MCF 10A (cell line): Measurements from ENCODE around the gene FZR1. TPM values are rescaled to one million over a fixed set of nuclear protein-coding genes. Genes with fewer than 3 reads are reported as not detected.

Experiments used
- BruUV-seq: library from RNA; stranded (reverse); fragments of 400-500 nt; replicated peaks from 2 replicates; lab custom pipeline; 2021; lab: Mats Ljungman, UMichigan
- CTCF ChIA-PET: fragments of 300-600 bp; sonication (Branson Sonifier 250); formaldehyde crosslinking; extraction: SDS; loops from one replicate; lab custom pipeline; 2021; ENCODE audit warnings: antibody characterized with exemption, inconsistent platforms; lab: Yijun Ruan, JAX
- POLR2A ChIA-PET: fragments of 300-600, 350-650 bp; sonication (Branson Sonifier 250); formaldehyde crosslinking; extraction: SDS; loops from one replicate; lab custom pipeline; 2020; ENCODE audit warnings: antibody characterized with exemption, inconsistent platforms; lab: Yijun Ruan, JAX
- DNase-seq: peaks from one replicate; pipeline ENCODE4 v3.0.0-alpha.2; 2018; ENCODE audit not compliant: unreplicated experiment
- H3K27ac Mint-ChIP-seq: one replicate; pipeline ENCODE4 v1.8.0; 2022; ENCODE audit warnings: mild to moderate bottlenecking, low read depth, mixed read lengths; ENCODE audit not compliant: unreplicated experiment
- H3K27me3 Mint-ChIP-seq: one replicate; pipeline ENCODE4 v1.8.0; 2022; ENCODE audit warnings: mixed read lengths; ENCODE audit not compliant: insufficient read depth, unreplicated experiment
- H3K36me3 Mint-ChIP-seq: one replicate; pipeline ENCODE4 v1.8.0; 2022; ENCODE audit warnings: mild to moderate bottlenecking, moderate library complexity, mixed read lengths; ENCODE audit not compliant: insufficient read depth, unreplicated experiment
- H3K4me1 Mint-ChIP-seq: one replicate; pipeline ENCODE4 v1.8.0; 2022; ENCODE audit warnings: mixed read lengths; ENCODE audit not compliant: insufficient read depth, unreplicated experiment
- H3K4me3 Mint-ChIP-seq: one replicate; pipeline ENCODE4 v1.8.0; 2022; ENCODE audit warnings: mild to moderate bottlenecking, moderate library complexity, mixed read lengths; ENCODE audit not compliant: unreplicated experiment
- H3K9me3 Mint-ChIP-seq: one replicate; pipeline ENCODE4 v1.8.0; 2022; ENCODE audit warnings: mixed read lengths; ENCODE audit not compliant: unreplicated experiment
- CTCF ChIP-seq: fragments of 200-600 bp; IDR thresholded peaks from one replicate; pipeline ENCODE4 v1.8.0; 2022; ENCODE audit warnings: antibody characterized with exemption, mild to moderate bottlenecking; ENCODE audit not compliant: unreplicated experiment
- intact Hi-C: fragments of 100-400 bp; cut with micrococcal nuclease; formaldehyde crosslinking; loops from 2 replicates; pipeline ENCODE4 v1.14.1; 2022
- total RNA-seq: library from RNA; stranded (reverse); gene quantifications from 2 replicates; pipeline ENCODE4 v1.2.3, GENCODE V29; 2022

Gene FZR1
- total RNA-seq, 1 experiment from 2014 or later, result 48.9 TPM

GRCh38 chr19:3556978-3557460 lies 50.9 kb downstream of the FZR1 start:
- no peaks in the 10 kb centered on the region for H3K27me3 Mint-ChIP-seq
- H3K4me3 Mint-ChIP-seq, result peak overlapping the region; percentile 99
- peaks cover 18% of the 10 kb centered on the region for H3K36me3 Mint-ChIP-seq
- H3K9me3 Mint-ChIP-seq, result no peaks in the 10 kb centered on the region
- POLR2A ChIA-PET, result interaction anchor here (0.6 to 2.4 kb wide), 15 partner anchors 9 to 843 kb away, joined by 3 to 18 read pairs (median 4); partner anchors contain the start of genes APBA3, DOHH, HMG20B and MRPL54
- no TSS peak for BruUV-seq
- peaks cover 10% of the 10 kb centered on the region for H3K4me1 Mint-ChIP-seq
- intact Hi-C loops, result loop anchor here (1.0 to 10.0 kb wide), 2 partner anchors 15 to 148 kb away; partner anchors contain the start of genes HMG20B, PIP5K1C and TJP3
- no peak for TF ChIP-seq CTCF
- H3K27ac Mint-ChIP-seq, result peak overlapping the region; percentile 89
- CTCF ChIA-PET, result interaction anchor here (0.6 to 4.6 kb wide), 6 partner anchors 12 to 211 kb away, joined by 3 to 22 read pairs (median 4); partner anchors contain the start of gene TEKTIP1
- peak; percentile 63 for DNase-seq

- peaks cover 10% of the 10 kb centered on the region for H3K4me1 Mint-ChIP-seq
- ChIA-PET CTCF (interaction anchor here (0.6 to 4.6 kb wide), 6 partner anchors 12 to 143 kb away, joined by 3 to 22 read pairs (median 4); partner anchors contain the start of genes DOHH and TEKTIP1), POLR2A (interaction anchor here (0.7 to 2.4 kb wide), 13 partner anchors 10 to 204 kb away, joined by 3 to 18 read pairs (median 4); partner anchors contain the start of genes APBA3, CACTIN, HMG20B and MRPL54)
- no peaks in the 10 kb centered on the region for H3K27me3 Mint-ChIP-seq
- TF ChIP-seq CTCF, result no peak
- H3K9me3 Mint-ChIP-seq, result no peaks in the 10 kb centered on the region
- no TSS peak for BruUV-seq
- intact Hi-C loops, result loop anchor here (1.0 to 10.0 kb wide), 2 partner anchors 15 to 147 kb away; partner anchors contain the start of genes HMG20B, PIP5K1C and TJP3
- peak within 1 kb of the TSS; percentile 89 for H3K27ac Mint-ChIP-seq
- H3K36me3 Mint-ChIP-seq, result peaks cover 14% of the 10 kb centered on the region
- H3K4me3 Mint-ChIP-seq, result peak within 1 kb of the TSS; percentile 99
- DNase-seq, result peak; percentile 96
Measured at GRCh38 chr19:3557461-3558248, 51.5 kb downstream of the FZR1 start, which contains the start of gene MFSD12. TSS of gene MFSD12 (minus strand) at chr19:3557586. CDS start at chr19:3557403, 183 bp downstream.

- no peaks in the 10 kb centered on the region for H3K4me1 Mint-ChIP-seq
- no peaks in the 10 kb centered on the region for H3K27me3 Mint-ChIP-seq
- TF ChIP-seq CTCF, result no peak
- ChIA-PET CTCF (interaction anchor here (1.7 kb wide), 1 partner anchor 55 kb away, joined by 4 read pairs; no protein-coding TSS in a partner anchor), POLR2A (interaction anchor here (0.6 to 1.3 kb wide), 2 partner anchors 10 to 655 kb away, joined by 3 to 4 read pairs; no protein-coding TSS in a partner anchor)
- BruUV-seq, result no TSS peak
- DNase-seq, result no peak
- intact Hi-C loops, result no loop called here
- no peaks in the 10 kb centered on the region for H3K9me3 Mint-ChIP-seq
- peak overlapping the region; percentile 95 for H3K27ac Mint-ChIP-seq
- H3K36me3 Mint-ChIP-seq, result peaks cover 6% of the 10 kb centered on the region
- no peak overlapping the region for H3K4me3 Mint-ChIP-seq
Measured at GRCh38 chr19:3563709-3564524, 57.8 kb downstream of the FZR1 start.
